Keratinocyte (primary cell): ENCODE data around the gene TNFAIP2.

ENCODE experiments used
- CTCF ChIP-seq, 3 experiments: IDR thresholded peaks in 1 of 3; conservative IDR thresholded peaks in 1 of 3; optimal IDR thresholded peaks in 1 of 3; 2 replicates in 2 of 3; 3 replicates in 1 of 3; pipeline versions ENCODE3 to v1.5.1; 2011; ENCODE audit warnings: low read length in 3 of 3, mild to moderate bottlenecking in 3 of 3, moderate library complexity in 2 of 3, control low read depth in 1 of 3, inconsistent platforms in 1 of 3; ENCODE audit not compliant: insufficient read depth in 2 of 3; ENCODE audit errors: extremely low read depth in 1 of 3
- EZH2 ChIP-seq: IDR thresholded peaks from one replicate; pipeline ENCODE4 v1.6.1; 2012; ENCODE audit warnings: inconsistent platforms, mild to moderate bottlenecking, low read length, moderate library complexity

DNA sequence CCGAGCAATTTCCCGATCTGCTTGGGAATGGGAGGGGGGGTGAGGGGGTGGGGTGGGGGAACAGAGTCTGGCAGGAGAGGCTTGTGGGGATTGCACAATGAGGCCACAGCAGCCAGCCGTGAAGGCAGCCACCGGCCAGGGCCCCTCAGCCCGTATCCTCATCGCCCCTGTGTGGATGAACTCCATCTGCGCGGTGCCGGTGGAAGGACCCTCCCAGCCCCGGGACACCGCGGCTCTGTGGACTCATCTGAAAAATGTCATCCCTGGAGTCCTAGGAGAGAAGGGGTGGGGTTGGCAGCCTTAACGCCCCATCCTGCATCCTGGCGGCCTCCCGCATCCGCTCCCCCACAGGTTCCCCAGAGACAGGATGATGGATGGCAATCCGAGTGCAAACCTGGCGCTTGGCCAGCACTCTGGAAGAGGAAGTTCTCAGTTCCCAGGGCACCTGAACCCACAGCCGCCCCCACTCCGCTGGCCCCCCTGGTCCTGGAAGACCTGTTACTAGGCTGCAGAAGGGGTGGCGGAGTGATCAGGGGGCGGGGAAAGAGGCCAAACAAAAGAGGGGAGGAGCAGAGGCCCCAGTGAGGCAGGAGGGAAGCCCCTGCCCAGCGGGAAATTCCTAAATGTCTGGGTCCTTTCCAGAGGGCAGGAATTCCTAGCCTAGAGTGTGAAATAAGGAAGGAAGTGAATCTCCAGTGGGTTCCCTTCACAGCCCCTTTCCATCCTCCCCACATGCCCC lies 1.2 kb upstream of the TNFAIP2 start:
- no peak for TF ChIP-seq CTCF (optimal IDR thresholded peaks at IDR 0.05 in 1 of 3, IDR thresholded peaks at IDR 0.05 in 1 of 3, conservative IDR thresholded peaks at IDR 0.05 in 1 of 3; ENCODE audit: extremely low read depth in 1 of 3, insufficient read depth in 2 of 3, low read length in 3 of 3)
- TF ChIP-seq EZH2 = no peak
